Measurements from ENCODE around the gene ZDHHC7.

Gene ZDHHC7

DNA sequence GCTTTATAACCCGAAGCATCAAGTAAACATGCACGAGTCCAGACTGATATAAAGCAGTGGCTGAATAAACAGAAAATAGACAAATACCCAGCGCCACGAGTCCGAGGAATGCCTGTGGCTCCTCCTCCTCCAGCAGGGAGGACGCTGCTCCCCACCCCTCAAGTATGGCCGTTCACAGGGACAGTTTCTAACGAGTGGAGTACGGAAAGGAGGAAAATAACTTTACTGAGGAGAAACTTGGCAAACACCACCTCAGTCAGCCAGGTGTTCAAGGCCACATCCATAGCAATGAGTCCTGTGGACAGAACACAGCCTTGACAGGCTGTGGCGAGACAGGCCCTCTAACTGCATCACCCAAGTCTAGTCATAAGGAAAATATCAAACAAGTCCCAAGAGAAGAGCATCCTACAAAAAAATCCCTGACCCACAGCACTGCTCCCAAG lies 9.2 kb downstream of the ZDHHC7 start:
- DNase-seq (ENCODE audit: extremely low spot score, insufficient read length, low read depth): no peak
- no peak for FAIRE-seq

GRCh38 chr16:84999857-85000480 lies 11.4 kb downstream of the ZDHHC7 start:
- FAIRE-seq (no peak), DNase-seq (ENCODE audit: extremely low spot score, insufficient read length, low read depth) (no peak)

DNA sequence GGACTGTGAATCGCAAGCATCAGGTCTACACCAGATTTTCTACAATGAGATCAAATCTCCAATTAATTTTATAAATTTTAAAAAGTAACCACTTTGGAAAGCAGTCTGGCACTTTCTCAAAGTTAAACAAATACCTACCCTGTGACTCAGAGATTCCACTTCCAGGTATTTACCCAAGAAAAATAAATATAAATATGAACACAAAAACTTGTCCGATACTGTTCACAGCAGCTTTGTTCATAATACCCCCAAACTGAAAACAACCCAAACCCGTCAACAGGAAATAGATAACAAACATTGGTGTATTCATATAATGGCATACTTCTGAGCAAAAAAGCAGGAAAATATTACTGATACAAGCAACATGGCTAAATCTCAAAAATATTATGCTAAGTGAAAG lies 12.1 kb downstream of the ZDHHC7 start:
- no peak for DNase-seq (ENCODE audit: extremely low spot score, insufficient read length, low read depth)
- no peak for FAIRE-seq

DNA sequence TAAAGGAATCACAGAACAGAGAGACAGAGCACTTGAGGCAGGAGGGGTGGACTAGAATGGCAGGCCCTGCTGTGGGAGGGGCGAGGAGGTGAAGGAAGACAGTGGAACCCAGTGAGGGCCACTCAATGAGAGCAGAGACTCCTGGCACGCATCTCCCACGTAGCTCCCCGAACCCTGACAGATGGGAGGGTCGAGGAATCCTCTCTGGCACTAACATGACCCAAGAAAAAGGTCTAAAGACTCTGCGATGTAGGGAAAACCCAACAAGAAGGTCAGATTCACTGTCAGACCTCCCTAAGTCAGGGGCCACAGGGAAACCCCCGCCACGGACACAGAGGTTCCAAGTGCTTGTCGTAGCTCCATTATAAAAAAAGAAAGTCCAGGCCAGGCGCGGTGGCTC lies 15.0 kb downstream of the ZDHHC7 start:
- DNase-seq (ENCODE audit: extremely low spot score, insufficient read length, low read depth) (no peak), FAIRE-seq (no peak)

DNA sequence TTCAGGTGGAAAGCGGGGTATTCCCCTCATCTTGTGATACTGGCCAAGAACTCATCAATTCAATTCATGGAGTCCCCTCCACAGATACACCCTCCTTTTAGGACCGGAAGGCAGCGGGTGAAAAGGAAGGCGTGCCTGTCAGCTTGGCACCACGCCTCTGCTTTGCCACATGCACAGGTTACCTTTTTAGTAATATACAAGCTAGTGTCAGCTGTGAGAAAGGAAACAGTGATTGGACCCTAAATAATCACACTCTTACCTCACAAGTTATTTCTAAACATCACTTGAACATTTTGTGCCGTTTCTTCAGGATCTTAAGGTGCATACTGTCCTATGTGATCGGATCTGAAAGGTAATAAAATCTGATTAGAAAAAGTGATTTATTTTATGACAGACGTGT lies 15.7 kb downstream of the ZDHHC7 start:
- FAIRE-seq (no peak), DNase-seq (ENCODE audit: extremely low spot score, insufficient read length, low read depth) (no peak)

GRCh38 chr16:84993926-84994325 lies 17.4 kb downstream of the ZDHHC7 start:
- no peak for DNase-seq (ENCODE audit: extremely low spot score, insufficient read length, low read depth)
- no peak for FAIRE-seq

GRCh38 chr16:84992717-84993075 lies 18.6 kb downstream of the ZDHHC7 start:
- DNase-seq (ENCODE audit: extremely low spot score, insufficient read length, low read depth) (no peak), FAIRE-seq (no peak)

DNA sequence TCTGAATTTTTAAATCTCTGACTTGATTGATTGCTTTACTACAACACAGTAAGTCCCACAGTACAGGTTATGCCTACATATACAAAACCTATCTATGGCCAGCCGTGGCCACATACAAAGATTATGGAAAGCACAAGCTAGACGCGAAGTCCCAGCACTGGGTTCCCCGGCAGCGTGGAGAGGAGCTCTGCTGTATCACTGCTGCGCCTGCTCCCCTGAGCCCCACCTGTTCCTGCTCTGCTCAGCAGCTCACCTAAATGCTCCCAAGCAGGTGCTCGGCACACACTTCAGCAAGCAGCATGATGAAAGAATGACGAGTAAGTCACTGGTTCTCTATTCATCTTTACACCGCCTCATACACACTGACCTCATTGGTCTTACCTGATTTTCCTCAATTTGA lies 20.6 kb downstream of the ZDHHC7 start:
- no peak for FAIRE-seq

DNA sequence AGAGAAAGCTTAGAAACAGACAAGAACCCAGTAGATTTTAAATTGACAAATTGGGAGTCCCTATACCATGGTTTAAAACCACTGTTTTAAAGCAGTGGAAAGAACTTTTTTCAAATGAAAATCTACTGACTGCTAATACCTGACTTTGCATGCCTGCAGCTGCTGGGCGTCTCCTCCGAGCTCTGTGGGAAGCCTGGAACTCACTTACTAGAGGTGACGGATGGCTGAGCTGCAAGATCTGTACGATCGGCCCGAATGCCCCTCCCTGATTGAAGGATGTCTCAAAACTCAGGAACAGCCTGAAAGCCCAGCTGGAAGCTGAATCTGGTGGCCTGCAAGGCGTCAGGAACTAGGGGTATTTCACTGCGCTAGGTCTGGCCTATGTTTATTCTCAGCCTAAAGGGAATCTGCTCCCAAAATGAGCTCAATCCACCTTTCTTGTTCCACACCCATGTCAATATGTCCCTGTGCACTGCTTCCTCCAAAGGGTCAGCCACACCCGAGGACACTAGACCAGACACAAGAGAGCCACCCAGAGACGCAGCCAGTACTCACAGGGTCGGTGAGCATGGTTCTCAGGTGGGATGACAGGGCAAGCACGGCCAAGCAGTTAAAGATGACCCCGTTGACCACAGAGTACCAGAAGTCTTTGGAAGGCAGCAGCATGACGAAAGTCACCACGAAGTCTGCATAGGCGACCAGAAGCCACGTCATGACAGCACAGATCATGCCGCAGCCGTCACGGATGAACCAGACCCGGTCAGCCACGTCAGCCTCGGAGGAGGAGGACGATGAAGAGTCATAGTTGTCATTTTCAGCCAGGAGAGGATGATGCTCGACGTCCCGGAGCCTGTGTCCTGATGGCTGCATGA lies 21.4 kb downstream of the ZDHHC7 start:
- FAIRE-seq (no peak), DNase-seq (ENCODE audit: extremely low spot score, insufficient read length, low read depth) (no peak)

More for the DNA sequence above, 20.6 kb downstream of the ZDHHC7 start:
- DNase-seq (ENCODE audit: extremely low spot score, insufficient read length, low read depth): no peak

DNA sequence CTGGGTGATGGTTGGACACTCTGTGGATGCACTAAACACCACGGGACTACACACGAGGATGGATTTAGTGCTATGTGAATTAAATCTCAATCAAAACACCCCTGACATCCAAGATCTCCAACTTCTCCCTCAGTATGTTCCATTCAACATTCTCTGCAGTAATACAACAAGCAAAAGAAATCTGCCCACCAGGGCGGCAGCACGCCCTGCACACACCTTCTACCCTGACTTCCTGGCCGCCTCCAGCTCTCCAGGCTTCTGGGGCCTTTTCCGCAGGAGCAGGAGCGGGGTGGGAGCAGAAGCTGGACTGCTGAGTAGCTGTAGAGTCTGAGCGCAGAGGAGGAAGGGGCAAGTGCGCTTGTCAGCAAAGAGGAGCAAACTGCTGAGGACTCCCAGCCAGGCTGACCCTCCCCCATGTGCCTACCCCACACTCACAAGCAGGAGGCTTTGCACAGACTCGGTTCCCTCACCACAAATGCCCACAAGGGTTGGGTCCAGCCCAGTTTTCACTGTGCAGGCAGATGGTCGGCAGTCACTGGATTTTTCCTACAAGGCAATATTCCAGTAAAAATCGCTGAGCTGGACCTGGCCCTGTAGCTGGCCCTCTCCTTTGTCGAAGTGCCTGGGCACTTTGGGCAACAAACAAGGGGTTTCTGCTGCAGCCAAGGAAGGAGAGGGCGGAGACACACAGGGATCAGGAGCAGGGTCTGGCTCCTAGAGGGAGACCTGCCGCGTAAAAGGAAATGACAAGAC lies 22.8 kb downstream of the ZDHHC7 start:
- FAIRE-seq: no peak

DNA sequence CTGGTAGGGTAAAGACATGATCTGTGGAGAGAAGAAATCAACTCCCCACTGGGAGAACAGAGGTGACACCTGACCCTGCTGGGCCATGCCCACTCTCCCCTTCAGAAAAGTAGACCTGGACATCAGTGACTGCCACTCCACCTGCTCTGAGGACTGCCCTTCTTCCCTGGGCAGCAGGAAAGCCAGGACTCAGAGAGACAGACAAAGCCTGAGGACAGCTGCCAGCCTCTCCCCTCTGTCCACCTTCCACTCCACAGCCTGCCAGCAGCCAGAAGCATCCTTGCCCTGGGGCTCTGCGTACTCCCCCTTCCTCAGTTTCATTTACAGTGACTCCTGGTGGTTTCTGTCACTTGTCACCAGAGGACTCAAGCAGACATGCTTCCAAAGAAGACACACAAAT lies 24.5 kb downstream of the ZDHHC7 start:
- FAIRE-seq (no peak), DNase-seq (ENCODE audit: extremely low spot score, insufficient read length, low read depth) (no peak)

More for the DNA sequence above, 22.8 kb downstream of the ZDHHC7 start:
- DNase-seq (ENCODE audit: extremely low spot score, insufficient read length, low read depth): no peak

- FAIRE-seq (no peak), DNase-seq (ENCODE audit: extremely low spot score, insufficient read length, low read depth) (no peak)
Observed at GRCh38 chr16:84986102-84986501, 25.2 kb downstream of the ZDHHC7 start.

DNA sequence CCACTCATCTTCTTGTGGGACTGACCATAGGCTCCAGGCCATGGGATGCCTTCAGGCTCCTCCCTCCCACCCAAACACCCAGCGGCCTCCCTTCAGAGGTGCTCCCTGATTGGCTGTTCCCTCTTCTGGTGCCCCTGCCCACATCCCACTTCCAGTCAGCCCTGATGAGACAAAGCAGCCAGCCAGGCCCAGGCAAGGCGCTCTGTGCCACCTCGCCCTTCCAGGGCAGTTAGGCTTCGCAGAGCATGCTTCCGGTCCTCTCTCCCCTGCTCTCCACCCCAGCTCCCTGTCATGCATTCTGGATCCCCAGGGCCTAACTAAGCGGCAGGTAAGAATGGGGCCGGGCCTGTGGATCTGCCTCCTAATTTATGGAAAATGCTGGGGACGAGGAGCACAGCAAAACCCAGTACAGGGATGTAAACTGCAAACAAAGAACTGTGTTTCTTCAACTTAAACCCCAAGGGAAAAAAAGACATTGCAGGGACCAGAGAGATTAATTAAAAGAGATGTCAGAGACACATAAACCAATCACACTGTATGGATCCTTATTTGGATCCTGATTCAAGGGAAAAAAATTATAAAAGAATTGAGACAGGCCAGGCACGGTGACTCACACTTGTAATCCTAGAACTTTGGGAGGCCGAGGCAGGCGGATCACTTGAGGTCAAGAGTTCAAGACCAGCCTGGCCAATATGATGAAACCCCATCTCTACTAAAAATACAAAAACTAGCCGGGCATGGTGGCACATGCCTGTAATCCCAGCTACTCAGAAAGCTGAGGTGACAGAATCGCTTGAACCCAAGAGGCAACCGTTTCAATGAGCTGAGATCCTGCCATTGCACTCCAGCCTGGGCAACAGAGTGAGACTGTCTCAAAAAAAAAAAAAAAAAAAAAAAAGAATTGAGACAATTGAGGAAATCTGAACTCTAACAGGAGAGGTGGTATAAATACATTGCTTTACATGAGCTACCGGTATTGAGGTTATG lies 26.0 kb downstream of the ZDHHC7 start:
- no peak for FAIRE-seq
- DNase-seq (ENCODE audit: extremely low spot score, insufficient read length, low read depth): no peak

- FAIRE-seq (no peak), DNase-seq (ENCODE audit: extremely low spot score, insufficient read length, low read depth) (no peak)
Observed at GRCh38 chr16:84982434-84982833, 28.9 kb downstream of the ZDHHC7 start.

GRCh38 chr16:84979516-84979915 lies 31.8 kb downstream of the ZDHHC7 start:
- DNase-seq (ENCODE audit: extremely low spot score, insufficient read length, low read depth) (no peak), FAIRE-seq (no peak)

DNA sequence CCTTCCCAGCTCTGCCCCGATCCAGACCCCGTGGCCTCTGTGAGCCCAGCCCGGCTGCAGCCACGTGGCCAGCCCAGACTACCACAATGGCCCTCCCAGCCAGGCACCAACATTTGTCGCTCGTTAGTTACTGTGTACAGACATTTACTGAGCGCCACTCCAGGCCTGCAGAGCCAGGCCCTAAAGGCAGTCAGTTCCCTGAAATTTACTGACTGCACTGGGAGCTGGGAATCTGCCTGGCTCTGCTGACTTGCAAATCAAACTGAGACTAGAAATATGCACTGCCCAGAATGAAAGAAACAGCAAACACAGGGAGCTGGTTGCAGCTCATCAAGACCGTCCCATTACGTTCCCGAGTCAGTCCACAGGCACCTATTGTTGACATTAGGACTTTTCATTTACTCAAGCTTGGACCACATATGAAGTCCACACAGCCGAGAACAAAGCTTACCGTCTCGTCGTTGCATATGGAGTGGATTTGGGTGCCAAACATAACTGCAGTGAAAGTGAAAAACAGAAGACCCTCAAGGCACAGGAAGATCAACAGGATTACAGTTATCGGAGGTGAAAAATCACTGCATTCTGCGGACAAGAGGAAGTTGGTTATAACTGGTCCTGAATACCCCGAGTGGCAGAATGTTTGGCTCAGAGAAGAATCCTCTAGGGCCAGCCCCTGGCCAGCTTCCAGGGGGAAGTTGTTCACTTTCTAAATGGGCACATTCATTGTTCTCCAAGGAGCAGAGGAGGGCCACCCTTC lies 34.5 kb downstream of the ZDHHC7 start:
- FAIRE-seq (no peak), DNase-seq (ENCODE audit: extremely low spot score, insufficient read length, low read depth) (no peak)

DNA sequence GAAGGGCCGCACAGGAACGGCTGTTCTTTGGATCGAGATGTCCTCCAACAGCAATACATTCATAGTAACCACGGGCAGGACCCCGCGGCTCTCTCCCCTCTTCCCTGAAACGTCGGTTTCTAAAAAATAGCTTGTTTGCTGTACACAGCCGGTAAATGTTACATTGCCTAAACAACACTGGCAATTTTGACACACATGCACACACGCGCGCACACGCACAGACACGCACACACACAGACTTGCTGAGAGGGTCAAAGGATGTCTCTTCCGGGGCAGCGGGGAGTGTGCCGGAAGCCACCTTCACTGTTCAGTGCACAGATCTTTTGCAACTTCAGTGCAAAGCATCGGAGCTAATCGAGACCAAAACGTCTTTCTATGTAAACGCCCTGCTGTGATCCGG lies 35.8 kb downstream of the ZDHHC7 start:
- FAIRE-seq (no peak), DNase-seq (ENCODE audit: extremely low spot score, insufficient read length, low read depth) (no peak)

- no peak for FAIRE-seq
- no peak for DNase-seq (ENCODE audit: extremely low spot score, insufficient read length, low read depth)
Observed at GRCh38 chr16:84975066-84975465, 36.3 kb downstream of the ZDHHC7 start.

Data from GM18507 (cell line).